MCF 10A (cell line): ENCODE results near the gene KIF4A. TPM values are rescaled to one million over a fixed set of nuclear protein-coding genes. Genes with fewer than 3 reads are reported as not detected.

Experiments used
- BruUV-seq: library from RNA; stranded (reverse); fragments of 400-500 nt; replicated peaks from 2 replicates; lab custom pipeline; 2021; lab: Mats Ljungman, UMichigan
- CTCF ChIA-PET: fragments of 300-600 bp; sonication (Branson Sonifier 250); formaldehyde crosslinking; extraction: SDS; loops from one replicate; lab custom pipeline; 2021; ENCODE audit warnings: antibody characterized with exemption, inconsistent platforms; lab: Yijun Ruan, JAX
- POLR2A ChIA-PET: fragments of 300-600, 350-650 bp; sonication (Branson Sonifier 250); formaldehyde crosslinking; extraction: SDS; loops from one replicate; lab custom pipeline; 2020; ENCODE audit warnings: antibody characterized with exemption, inconsistent platforms; lab: Yijun Ruan, JAX
- DNase-seq: peaks from one replicate; pipeline ENCODE4 v3.0.0-alpha.2; 2018; ENCODE audit not compliant: unreplicated experiment
- H3K27ac Mint-ChIP-seq: one replicate; pipeline ENCODE4 v1.8.0; 2022; ENCODE audit warnings: mild to moderate bottlenecking, low read depth, mixed read lengths; ENCODE audit not compliant: unreplicated experiment
- H3K27me3 Mint-ChIP-seq: one replicate; pipeline ENCODE4 v1.8.0; 2022; ENCODE audit warnings: mixed read lengths; ENCODE audit not compliant: insufficient read depth, unreplicated experiment
- H3K36me3 Mint-ChIP-seq: one replicate; pipeline ENCODE4 v1.8.0; 2022; ENCODE audit warnings: mild to moderate bottlenecking, moderate library complexity, mixed read lengths; ENCODE audit not compliant: insufficient read depth, unreplicated experiment
- H3K4me1 Mint-ChIP-seq: one replicate; pipeline ENCODE4 v1.8.0; 2022; ENCODE audit warnings: mixed read lengths; ENCODE audit not compliant: insufficient read depth, unreplicated experiment
- H3K4me3 Mint-ChIP-seq: one replicate; pipeline ENCODE4 v1.8.0; 2022; ENCODE audit warnings: mild to moderate bottlenecking, moderate library complexity, mixed read lengths; ENCODE audit not compliant: unreplicated experiment
- H3K9me3 Mint-ChIP-seq: one replicate; pipeline ENCODE4 v1.8.0; 2022; ENCODE audit warnings: mixed read lengths; ENCODE audit not compliant: unreplicated experiment
- intact Hi-C: fragments of 100-400 bp; cut with micrococcal nuclease; formaldehyde crosslinking; loops from 2 replicates; pipeline ENCODE4 v1.14.1; 2022
- total RNA-seq: library from RNA; stranded (reverse); gene quantifications from 2 replicates; pipeline ENCODE4 v1.2.3, GENCODE V29; 2022
- TF ChIP-seq, protein P1 (sequence below): fragments of 200-600 bp; IDR thresholded peaks from one replicate; pipeline ENCODE4 v1.8.0; 2022; ENCODE audit warnings: antibody characterized with exemption, mild to moderate bottlenecking; ENCODE audit not compliant: unreplicated experiment

Gene KIF4A
- total RNA-seq, 1 experiment from 2014 or later, result 19.0 TPM

DNA sequence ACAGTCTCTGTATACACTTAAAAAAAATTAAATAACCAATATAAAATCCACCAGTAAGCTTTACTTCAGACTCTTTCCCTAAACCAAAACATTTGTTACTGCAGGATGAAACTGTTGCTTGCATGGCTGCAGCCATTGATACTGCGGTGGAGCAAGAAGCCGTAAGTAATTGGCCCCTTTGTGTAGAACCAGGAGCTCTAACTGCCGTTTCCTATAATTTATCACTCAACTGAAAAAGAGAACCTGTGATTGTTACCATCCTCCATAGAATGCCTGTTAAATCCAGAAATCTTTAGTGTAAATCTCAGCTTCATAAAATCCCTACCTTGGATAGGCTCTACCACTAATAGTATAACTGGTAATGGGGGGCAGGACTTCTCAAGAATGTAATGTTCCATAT, 62.6 kb downstream of the KIF4A start:
- CTCF ChIA-PET, result no interaction called here
- peaks cover 6% of the 10 kb centered on the region for H3K36me3 Mint-ChIP-seq
- intact Hi-C loops, result no loop called here
- peaks cover 7% of the 10 kb centered on the region for H3K27me3 Mint-ChIP-seq
- no peak overlapping the region for H3K27ac Mint-ChIP-seq
- POLR2A ChIA-PET, result interaction anchor here (0.7 to 1.2 kb wide), 2 partner anchors 26 to 63 kb away, joined by 3 read pairs; partner anchors contain the start of genes KIF4A and PDZD11
- H3K4me3 Mint-ChIP-seq, result no peak overlapping the region
- no peaks in the 10 kb centered on the region for H3K9me3 Mint-ChIP-seq
- TF ChIP-seq, protein P1, sequence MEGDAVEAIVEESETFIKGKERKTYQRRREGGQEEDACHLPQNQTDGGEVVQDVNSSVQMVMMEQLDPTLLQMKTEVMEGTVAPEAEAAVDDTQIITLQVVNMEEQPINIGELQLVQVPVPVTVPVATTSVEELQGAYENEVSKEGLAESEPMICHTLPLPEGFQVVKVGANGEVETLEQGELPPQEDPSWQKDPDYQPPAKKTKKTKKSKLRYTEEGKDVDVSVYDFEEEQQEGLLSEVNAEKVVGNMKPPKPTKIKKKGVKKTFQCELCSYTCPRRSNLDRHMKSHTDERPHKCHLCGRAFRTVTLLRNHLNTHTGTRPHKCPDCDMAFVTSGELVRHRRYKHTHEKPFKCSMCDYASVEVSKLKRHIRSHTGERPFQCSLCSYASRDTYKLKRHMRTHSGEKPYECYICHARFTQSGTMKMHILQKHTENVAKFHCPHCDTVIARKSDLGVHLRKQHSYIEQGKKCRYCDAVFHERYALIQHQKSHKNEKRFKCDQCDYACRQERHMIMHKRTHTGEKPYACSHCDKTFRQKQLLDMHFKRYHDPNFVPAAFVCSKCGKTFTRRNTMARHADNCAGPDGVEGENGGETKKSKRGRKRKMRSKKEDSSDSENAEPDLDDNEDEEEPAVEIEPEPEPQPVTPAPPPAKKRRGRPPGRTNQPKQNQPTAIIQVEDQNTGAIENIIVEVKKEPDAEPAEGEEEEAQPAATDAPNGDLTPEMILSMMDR, result no peak
- no peak for DNase-seq
- BruUV-seq, result no TSS peak
- H3K4me1 Mint-ChIP-seq, result no peaks in the 10 kb centered on the region

- Mint-ChIP-seq H3K27me3 (peaks cover 16% of the 10 kb centered on the region), H3K9me3 (no peaks in the 10 kb centered on the region), H3K36me3 (peaks cover under 1% of the 10 kb centered on the region), H3K4me3 (no peak overlapping the region), H3K4me1 (no peaks in the 10 kb centered on the region), H3K27ac (no peak overlapping the region)
- ChIA-PET CTCF (no interaction called here), POLR2A (interaction anchor here (1.2 kb wide), 1 partner anchor 25 kb away, joined by 3 read pairs; no protein-coding TSS in a partner anchor)
- BruUV-seq, result no TSS peak
- intact Hi-C loops, result no loop called here
- DNase-seq, result no peak
- TF ChIP-seq, protein P1, result no peak
These were observed 63.6 kb downstream of the KIF4A start for GRCh38 chrX:70353514-70353913.

DNA sequence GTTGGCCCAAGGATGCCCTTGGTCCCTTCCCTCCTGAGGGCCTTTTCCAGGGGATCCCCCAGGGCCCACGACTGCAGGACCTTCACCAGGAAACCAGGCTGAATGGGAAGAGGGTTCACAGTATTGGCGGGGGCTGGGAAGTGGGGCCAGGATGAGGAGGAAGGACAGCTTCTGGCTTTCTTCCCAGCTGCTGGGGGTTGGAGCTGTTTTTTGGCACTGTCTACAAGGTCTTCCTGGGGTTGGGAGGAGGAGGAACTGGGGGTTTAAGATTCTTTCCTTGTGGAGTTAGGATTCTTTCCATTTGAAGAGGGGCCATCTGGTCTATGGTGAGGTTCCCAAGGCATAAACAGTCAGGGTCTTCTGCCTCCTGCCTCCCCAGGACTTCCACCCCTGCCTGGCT, 64.8 kb downstream of the KIF4A start:
- intact Hi-C loops, result no loop called here
- H3K36me3 Mint-ChIP-seq, result no peaks in the 10 kb centered on the region
- DNase-seq, result no peak
- H3K4me1 Mint-ChIP-seq, result no peaks in the 10 kb centered on the region
- no peaks in the 10 kb centered on the region for H3K9me3 Mint-ChIP-seq
- no peak overlapping the region for H3K4me3 Mint-ChIP-seq
- peaks cover 21% of the 10 kb centered on the region for H3K27me3 Mint-ChIP-seq
- TF ChIP-seq, protein P1, result no peak
- H3K27ac Mint-ChIP-seq, result no peak overlapping the region
- no TSS peak for BruUV-seq
- ChIA-PET CTCF (no interaction called here), POLR2A (no interaction called here)

- intact Hi-C loops, result no loop called here
- BruUV-seq, result no TSS peak
- H3K9me3 Mint-ChIP-seq, result no peaks in the 10 kb centered on the region
- H3K27me3 Mint-ChIP-seq, result peaks cover 14% of the 10 kb centered on the region
- no peak overlapping the region for H3K27ac Mint-ChIP-seq
- no peaks in the 10 kb centered on the region for H3K4me1 Mint-ChIP-seq
- H3K36me3 Mint-ChIP-seq, result no peaks in the 10 kb centered on the region
- TF ChIP-seq, protein P1, result no peak
- DNase-seq, result no peak
- H3K4me3 Mint-ChIP-seq, result no peak overlapping the region
- CTCF ChIA-PET, result no interaction called here
- POLR2A ChIA-PET, result no interaction called here
These were observed 69.6 kb downstream of the KIF4A start for GRCh38 chrX:70359458-70359857.
